Activated CD8-positive, alpha-beta memory T cell treated with anti-CD3 and anti-CD28 coated beads, Interleukin-2, amount 50 U/mL, for 1 hour (primary cell): ENCODE measurements around the gene CCL2.
"Not testable (repeated sequence)": the region's sequence is repeated elsewhere in the genome, so short reads cannot be mapped to it uniquely, and the experiment has no call there.

Experiments used
- DNase-seq: peaks from one replicate; pipeline ENCODE4 v3.0.0-alpha.2; 2020; ENCODE audit errors: extremely low read depth

CCL2 gene

DNA sequence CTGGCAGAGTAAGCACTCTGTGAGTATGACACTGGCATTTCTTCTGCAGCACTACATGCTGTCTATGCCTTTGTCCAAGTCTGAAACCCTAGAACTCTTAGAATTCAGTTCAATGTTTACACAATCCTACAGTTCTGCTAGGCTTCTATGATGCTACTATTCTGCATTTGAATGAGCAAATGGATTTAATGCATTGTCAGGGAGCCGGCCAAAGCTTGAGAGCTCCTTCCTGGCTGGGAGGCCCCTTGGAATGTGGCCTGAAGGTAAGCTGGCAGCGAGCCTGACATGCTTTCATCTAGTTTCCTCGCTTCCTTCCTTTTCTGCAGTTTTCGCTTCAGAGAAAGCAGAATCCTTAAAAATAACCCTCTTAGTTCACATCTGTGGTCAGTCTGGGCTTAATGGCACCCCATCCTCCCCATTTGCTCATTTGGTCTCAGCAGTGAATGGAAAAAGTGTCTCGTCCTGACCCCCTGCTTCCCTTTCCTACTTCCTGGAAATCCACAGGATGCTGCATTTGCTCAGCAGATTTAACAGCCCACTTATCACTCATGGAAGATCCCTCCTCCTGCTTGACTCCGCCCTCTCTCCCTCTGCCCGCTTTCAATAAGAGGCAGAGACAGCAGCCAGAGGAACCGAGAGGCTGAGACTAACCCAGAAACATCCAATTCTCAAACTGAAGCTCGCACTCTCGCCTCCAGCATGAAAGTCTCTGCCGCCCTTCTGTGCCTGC lies at the start of gene CCL2:
Gene CCL2, plus strand, starts transcription at position 635 of the 730 bp plus-strand sequence. Its CDS starts 65 bp downstream, at position 700.
- DNase-seq: no peak

DNA sequence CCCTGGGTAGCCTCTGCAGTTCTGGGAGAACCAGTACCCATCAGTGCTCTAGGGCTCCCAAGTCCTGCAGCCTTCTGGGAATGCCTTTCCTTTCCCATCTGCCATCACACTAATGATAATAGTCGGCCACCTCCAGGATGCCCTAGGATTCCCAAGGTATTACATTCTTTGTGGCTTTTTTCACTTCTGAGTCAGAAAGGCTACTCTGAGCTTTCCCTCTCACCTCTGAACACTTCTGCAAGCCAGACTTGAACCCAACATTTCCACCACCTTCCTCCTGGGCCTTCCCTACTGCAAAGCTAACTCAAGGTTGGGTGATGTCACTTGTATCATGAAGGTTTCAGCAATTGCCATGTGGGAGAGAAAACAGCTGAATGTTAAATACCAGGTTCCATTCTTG lies 49.7 kb upstream of the CCL2 start:
- no peak for DNase-seq

DNA sequence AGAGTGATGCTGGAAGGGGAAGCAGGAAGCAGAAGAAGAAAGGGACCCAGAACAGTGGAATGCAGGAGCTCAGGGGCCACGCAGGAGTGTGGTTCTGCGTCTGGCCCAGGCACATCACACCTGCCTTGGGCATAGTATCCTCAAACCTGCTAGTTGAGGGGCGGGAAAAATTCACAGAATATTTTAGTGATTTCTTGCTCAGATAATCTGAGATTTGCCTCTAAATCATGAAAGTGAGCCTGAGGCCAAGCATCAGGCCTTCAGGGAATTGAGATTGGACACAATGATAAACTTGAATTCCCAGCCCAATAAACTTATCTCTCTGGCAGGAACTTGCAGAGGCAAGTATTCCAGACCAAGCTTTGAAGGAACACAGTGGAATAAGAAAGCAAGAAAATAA lies 48.5 kb upstream of the CCL2 start:
- DNase-seq: no peak

DNA sequence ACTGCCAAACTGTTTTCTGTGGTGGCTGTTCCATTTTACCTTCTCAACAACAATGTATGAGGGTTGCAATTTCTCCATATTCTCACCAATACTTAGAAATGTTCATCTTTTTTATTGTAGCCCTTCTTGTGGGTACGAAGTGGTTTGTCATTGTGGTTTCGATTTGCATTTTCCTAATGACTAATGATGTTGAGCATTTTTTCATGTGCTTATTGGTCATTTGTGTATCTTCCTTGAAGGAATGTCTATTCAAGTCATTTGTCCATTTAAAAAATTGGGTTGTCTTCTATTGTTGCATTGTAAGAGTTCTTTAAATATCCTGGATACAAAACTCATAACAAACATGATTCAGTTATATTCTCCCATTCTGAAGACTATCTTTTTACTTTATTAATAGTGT lies 47.5 kb upstream of the CCL2 start:
- DNase-seq: no peak

DNA sequence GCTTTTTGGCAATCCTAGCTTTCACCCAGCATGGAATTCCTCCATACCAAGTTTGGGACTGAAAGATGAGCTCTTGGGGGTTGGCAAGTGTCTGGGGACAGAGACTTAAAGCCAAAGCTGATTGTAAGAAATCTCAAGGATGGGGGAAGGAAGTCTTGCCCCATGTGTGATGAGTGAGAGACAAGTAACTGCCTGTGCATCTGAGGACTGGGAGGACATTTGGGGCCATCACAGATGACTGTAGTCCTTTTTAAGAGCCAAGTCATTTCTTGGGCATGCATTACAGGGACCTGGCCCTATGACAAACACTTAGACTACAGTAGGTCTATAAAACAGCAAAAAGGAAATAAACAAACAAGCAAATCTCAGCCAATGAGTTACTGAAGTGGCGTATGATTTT lies 36.3 kb upstream of the CCL2 start:
- DNase-seq: no peak

DNA sequence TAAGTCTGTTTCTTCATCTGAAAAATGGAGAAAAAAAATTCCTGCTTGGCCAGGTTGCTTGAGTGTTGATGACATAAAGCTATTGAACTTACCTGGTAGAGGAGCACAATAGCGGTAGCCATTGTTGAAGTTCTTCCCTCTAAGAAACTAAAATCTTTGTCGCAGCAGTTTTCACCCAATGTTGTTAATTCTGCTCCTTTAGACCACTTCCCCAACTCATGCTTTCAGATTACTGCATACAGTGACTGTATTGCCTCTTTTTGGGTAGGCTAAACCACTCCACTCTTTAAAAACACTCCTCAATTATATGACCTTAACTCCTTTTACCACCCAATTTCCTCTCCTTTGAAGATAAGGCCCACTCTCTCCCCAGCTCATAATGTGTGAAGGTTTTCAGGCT lies 35.7 kb upstream of the CCL2 start:
- no peak for DNase-seq

DNA sequence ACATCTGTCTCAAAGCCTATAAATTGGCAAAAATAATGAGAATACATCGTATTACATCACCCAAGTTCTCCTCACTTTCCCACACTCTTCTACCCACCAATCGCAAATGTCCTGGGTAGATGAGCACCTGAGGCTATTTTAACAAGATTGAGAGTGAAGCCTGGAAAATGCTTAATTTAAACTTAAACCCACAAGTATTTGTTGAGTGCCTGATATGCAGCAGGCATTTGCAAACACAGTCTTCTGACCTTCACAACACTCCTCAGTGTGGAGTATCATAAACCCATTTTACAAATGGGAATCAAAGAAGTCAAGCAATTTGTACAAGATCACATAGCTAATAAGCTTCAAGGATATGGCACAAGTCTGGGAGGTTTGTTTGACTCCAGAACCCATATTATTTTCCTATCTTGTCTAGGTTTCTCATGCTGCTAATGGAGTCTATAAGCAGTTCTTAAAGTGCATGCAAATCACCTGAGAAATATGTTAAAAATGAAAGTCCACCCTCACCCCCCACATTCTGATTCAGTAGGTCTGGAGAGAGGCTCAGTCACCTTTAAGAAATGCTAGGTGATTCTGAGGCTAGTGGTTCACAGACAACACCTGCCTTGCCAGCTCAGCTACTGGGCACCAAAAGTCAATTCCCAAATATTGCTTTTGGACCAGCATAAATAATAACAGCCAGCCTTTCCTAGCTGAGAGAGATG lies 34.9 kb upstream of the CCL2 start:
- no peak for DNase-seq

DNA sequence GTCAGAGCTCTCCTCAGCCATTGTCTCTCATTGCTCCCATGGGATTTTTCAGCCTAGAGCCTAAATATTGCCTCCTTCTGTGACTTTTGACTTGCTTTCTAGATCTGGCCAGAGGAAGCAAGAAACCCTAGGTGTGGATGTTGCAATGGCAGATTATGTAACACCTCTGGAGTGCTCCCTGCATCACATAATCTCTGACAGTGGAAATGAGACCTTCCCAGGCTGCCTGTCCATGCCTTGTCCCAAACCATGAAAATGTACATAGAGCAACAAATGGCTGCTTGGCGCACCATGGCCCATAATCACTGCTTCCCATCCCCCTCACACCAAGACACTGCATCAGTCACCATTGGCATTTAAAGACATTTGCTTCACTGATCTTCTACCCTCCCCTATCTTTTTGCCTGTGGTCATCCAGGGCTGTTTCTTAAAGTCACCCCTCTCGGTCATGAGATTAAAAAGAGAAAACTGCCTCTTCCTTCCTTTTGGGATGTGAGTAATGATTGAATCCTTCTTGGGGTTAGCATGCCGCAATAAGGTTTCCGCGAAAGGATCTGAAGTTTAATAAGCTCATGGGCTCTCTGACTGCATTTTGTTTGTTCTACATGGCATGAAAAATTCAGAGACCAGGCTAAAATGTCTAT lies 34.2 kb upstream of the CCL2 start:
- no peak for DNase-seq

DNA sequence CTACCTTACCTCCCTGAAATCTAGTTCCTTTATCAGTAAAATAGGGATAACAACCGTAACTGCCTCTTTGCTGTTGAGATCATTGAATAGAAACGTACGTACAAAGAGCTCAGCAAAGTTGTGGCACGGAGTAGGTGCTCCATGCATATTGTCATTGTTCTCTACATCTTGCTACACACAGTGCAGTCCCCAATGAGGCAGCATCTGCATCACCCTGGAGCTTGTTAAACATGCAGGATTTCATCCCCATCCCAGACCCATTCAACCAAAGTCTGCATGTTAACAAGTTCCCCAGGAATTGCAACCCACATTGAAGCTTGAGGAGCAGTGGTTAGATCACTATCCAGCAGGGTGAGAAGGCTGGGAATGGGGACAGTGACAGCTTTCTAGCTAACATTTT lies 33.7 kb upstream of the CCL2 start:
- no peak for DNase-seq

DNA sequence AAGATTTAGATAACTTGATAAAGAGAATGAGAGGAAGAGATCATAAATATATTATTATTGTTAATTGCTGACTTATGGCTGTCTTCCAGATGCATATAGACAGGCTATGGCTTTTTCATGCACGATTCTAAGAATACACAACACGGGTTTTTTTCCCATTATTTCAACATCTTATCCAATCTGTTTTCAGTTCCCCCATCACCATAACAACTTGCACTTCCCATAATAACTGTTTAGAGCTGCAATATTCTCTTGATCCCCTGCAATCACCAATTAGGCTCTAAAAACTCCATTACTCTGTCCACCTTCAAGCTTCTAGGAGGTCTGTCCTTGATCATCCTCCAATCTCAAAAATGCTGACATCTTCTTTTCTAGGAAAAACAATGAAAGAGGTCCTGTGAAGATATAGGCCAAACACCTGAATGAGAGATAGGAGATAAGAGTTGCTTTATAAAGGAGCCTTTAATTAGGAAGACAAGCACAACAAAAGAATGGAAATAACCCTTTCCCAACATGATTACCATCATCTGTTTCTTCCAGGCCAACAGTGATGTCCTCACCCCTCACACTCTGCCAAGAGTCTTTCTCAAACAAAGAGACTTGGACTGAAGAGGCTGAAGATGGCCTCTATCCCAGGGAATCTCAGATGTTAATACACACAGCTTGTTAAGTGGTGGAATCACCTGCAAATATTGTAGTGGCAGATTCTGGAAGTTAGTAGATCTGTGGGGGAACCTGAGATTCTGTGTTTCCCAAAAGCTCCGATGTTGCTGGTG lies 32.2 kb upstream of the CCL2 start:
- DNase-seq: no peak

DNA sequence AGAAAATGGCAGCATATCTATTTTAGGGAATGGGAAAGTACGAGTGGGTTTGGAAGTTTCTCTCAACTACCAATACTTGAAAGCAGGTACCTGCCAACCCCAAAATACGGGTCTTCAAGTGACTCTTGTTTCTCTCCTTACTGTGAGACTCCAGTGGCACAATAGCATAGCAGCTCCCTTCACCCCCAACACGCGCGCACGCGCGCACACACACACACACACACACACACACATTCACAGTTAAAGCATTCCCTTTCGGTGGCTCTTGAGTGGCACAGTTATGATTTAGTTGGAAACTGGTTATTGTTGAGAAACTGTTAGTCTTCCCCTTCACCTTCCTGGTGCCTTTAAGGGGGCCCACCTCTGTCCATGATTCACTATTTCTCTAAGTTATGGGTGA lies 30.0 kb upstream of the CCL2 start:
- DNase-seq: no peak

DNA sequence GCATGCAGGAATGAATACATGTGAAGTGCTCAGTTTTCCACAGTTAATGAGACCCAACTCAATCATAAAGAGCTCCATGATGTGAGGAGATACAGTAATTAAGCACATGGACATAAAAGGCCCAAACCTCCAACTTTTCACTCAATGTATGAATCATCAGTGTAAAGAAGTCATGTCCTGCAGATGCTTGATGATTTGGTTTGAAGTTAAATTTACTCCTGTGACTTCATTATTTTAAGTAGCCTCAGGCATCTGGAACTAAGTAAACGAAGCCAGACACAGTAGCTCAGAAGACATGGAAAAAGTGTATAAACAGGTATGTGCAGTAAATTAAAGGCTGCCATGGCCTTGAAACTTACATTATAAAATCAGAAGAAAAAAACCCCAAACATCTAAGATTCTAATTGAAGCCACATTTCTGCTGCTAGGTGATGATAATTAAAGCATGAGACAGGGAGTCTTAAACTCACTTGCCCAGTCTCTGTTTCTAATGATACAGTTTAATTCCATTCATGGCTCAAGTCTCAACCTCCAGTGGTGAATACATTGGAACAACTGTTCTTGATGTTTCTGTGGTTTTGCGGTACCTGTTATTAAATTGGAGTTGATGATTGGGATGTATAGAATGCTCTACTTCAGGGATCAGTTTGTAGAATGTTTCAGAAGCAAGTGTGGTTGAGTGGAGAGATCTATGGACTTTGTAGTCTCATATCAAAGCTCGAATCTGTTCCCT lies 28.9 kb upstream of the CCL2 start:
- no peak for DNase-seq

DNA sequence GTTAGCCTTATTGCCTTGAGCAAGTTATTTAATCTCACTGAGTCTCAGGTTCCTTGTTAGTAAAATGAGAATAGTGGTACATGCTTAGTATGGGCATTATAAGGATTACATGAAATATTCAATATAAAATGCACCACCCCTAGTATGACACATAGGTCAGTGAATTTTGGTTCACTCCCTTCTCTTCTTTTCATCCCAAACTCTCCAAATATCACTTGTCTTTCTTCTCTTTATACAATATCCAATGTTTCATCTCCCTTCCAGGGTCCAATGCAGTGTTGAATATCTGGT lies 28.4 kb upstream of the CCL2 start:
- DNase-seq: no peak

DNA sequence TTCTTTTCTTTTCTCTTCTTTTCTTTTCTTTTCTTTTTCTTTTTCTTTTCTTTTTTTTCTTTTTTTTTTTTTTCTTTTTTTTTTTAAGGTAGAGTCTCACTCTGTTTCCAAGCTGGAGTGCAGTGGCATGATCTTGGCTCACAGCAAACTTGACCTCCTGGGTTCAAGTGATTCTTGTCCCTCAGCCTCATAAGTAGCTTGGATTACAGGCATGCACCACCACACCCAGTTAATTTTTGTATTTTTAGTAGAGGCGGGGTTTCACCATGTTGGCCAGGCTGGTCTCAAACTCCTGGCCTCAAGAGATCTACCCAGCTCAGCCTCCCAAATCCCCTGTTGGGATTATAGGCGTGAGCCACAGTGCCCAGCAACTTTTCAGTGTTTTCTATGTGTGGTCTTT lies 27.8 kb upstream of the CCL2 start:
- DNase-seq: not testable (repeated sequence)

DNA sequence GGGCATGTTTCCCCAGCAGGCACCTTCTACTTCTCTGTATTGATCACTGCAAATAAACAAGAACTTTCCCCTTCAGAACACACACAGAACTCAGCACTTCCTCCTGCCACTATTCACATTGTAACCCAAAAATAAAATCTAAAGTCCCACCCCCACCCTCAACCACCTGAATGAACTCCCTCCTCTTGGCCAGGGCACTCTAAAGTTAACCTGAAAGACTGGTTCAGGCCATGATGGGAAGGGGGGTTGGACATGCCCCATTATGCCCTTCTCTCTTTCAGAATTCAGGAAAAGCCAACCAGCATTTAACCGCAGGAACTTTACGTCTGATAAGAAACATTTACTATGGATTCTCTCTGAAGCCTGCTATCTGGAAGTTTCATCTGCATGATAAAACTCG lies 27.4 kb upstream of the CCL2 start:
- DNase-seq: no peak

DNA sequence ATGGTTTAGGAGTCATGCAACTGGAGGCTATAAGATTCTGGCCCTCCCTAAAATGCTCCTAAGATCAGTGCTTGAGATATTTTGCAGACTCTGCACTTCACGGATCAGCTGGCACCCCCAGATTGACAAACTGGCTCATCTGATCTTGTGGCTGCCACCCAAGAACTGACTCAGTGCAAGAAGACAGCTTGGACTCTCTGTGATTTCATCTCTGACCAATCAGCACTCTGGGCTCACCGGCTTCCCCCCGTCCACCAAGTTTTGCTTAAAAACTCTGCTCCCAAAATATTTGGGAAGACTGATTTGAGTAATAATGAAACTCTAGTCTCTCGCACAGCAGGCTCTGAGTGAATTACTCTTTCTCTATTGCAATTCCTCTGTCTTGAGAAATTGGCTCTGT lies 26.3 kb upstream of the CCL2 start:
- DNase-seq: no peak

DNA sequence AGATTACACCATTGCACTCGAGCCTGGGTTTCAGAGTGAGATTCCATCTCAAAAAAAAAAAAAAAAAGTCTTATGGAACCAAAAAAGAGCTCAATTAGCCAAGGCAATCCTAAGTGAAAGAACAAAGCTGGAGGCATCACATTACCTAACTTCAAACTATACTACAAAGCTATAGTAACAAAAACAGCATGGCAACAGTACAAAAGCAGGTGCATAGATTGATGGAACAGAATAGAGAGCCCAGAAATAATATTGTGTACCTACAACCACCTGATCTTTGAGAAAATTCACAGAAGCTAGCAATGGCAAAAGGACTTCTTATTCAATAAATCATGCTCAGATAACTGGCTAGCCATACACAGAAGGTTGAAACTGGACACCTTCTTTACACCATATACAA lies 24.7 kb upstream of the CCL2 start:
- DNase-seq: no peak

DNA sequence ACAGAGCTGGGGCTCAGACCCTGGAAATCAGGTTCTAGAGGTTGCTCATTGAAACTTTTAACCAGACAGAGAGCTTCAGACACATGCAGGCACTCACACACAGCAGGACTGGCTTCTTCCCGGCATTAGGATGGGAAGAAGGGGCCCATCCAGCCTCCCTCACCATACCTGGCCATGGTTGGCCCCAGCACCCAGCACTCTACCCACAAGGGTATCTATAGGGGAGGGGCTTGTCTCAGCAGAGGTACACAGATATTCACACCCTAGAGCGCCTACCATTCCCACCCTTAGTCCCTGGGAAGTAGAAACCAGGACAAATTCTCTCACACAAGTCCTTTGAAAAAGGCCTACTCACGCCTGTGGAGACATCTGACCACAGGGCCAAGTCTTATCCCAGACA lies 20.5 kb upstream of the CCL2 start:
- no peak for DNase-seq

DNA sequence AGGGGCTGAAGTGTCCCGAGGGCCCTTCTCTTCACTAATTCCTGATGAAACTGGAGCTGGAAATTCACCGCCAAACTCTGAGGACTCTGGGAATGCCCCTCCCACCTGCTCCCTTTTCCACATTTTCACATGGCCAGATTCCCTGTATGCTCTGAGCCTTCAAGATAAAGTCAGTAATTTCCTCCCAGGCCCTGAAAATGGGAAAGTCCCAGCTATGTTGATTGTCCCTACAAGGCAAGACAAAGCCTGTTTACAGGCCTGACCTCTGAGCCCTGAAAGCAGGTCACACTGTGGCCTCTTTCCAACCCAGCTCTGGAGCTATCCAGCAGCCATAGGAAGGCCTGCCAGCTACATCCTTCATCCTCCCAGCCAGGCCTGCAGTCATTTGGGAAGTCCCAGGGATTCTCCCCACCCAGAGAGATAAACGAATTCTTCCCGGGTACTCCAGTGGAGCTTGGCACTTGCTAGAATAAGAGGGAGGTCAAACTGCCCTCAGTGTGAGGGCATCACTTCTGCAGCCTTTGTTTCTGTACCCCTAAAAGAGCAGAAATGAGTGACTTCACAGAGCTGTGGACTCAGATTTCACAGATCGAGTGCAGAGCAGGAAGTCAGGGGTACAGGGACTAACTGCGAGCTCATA lies 19.6 kb upstream of the CCL2 start:
- no peak for DNase-seq

DNA sequence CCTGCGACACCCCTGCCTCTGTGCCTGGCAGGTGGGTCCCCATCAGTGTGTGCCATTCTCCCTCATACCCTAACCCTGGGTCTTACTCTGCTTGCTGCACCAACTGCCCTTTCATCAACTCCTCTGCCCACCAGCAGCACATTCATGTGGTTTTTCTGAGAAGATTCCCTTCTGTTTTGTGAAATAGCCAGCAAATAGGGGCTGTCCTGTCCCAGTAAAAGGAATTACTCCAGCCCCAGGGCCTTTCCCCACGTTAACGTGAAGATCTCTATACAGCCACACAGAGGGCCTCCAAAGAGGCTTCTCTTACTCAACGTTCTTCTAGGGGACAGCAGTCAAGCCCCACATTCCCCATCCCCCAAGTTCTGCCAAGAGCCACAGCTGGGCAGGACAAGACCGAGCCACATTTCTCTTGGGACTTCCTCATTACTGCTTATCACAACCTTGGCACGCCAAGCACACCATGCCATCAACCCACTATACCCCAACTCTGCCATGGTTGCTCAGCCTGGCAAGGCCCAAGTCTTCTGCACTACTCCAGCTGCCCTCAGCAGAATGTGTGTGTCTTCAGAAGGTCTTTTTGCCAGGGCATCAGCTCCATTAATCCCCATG lies 18.7 kb upstream of the CCL2 start:
- DNase-seq: no peak

DNA sequence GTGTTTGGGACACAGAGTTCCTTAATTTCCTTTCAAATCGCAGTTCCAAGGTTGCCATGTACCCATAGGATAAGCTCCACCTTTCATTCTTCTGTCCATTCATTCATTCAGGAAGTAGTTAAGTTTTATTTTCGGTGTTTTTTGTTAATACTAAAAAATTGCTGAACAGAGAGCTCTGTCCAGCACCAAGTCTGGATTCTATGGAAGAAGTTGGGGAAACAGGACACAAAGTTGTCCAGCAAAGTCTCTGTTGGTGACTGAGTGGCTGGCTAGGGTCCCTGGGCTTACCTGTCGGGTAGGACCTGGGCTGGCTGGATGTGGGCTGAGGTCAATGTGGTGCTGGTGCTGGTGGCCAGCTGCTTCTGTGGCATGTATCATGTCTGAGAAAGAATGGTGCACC lies 17.6 kb upstream of the CCL2 start:
- DNase-seq: no peak
